GM12878 (cell line): Measurements from ENCODE around the gene ANXA10. TPM values are rescaled to one million over a fixed set of nuclear protein-coding genes. Genes with fewer than 3 reads are reported as not detected.

ENCODE experiments used
- ATAC-seq: fragments of 200-7000 bp; cut with Tn5 transposase; 3 replicates; pipeline ENCODE4 v1.9.1; 2020; ENCODE audit warnings: mild to moderate bottlenecking, moderate library complexity
- BruUV-seq: library from RNA; stranded (reverse); fragments of 400-500 nt; replicated peaks from 2 replicates; lab custom pipeline; 2021; lab: Mats Ljungman, UMichigan
- CTCF ChIA-PET: fragments of 300-600 bp; sonication (Branson Sonifier 250); formaldehyde crosslinking; extraction: SDS; loops from one replicate; lab custom pipeline; 2021; ENCODE audit warnings: inconsistent platforms; lab: Yijun Ruan, JAX
- POLR2A ChIA-PET: fragments of 350-600 bp; formaldehyde crosslinking; extraction: SDS; loops from one replicate; lab custom pipeline; 2021; ENCODE audit warnings: inconsistent platforms; lab: Charles Lee
- RAD21 ChIA-PET: fragments of 300-600 bp; sonication (Branson Sonifier 250); formaldehyde crosslinking; loops from one replicate; lab custom pipeline; 2023; ENCODE audit warnings: antibody characterized with exemption; ENCODE audit not compliant: unreplicated experiment; lab: Charles Lee
- SMC1A ChIA-PET: fragments of 300-600 bp; sonication (Branson Sonifier 250); formaldehyde crosslinking; loops from one replicate; lab custom pipeline; 2023; ENCODE audit not compliant: unreplicated experiment, uncharacterized antibody; lab: Charles Lee
- DNase-seq: peaks from one replicate; pipeline ENCODE4 v3.0.0-alpha.2; 2011; ENCODE audit warnings: low read depth, low spot score
- FAIRE-seq: peaks from 3 replicates; lab custom pipeline; 2011; peaks lifted over from hg19 to GRCh38; lab: Jason Lieb, UNC
- H2AFZ ChIP-seq: 2 replicates; pipeline ENCODE4 v1.6.0; 2011; ENCODE audit warnings: low read depth, low read length, control low read depth; ENCODE audit not compliant: control insufficient read depth
- H3K27ac ChIP-seq: 2 replicates; pipeline ENCODE4 v1.5.1; 2011; ENCODE audit warnings: control low read depth; ENCODE audit not compliant: control insufficient read depth, insufficient read depth
- H3K27me3 ChIP-seq, 2 experiments: replicated peaks in 1 of 2; 2 replicates each; pipeline versions ENCODE4 v1.6.0 to v1.6.1; 2011; ENCODE audit warnings: low read length in 1 of 2; ENCODE audit not compliant: control insufficient read depth in 2 of 2, insufficient read depth in 2 of 2
- H3K36me3 ChIP-seq, 2 experiments: 2 replicates each; pipeline ENCODE4 v1.5.1; 2011; ENCODE audit warnings: low read length in 1 of 2; ENCODE audit not compliant: control insufficient read depth in 2 of 2, insufficient read depth in 2 of 2
- H3K4me1 ChIP-seq: 2 replicates; pipeline ENCODE4 v1.6.1; 2011; ENCODE audit warnings: mild to moderate bottlenecking, low read length, moderate library complexity, mixed read lengths; ENCODE audit not compliant: control insufficient read depth, insufficient read depth
- H3K4me2 ChIP-seq: 2 replicates; pipeline ENCODE4 v1.6.0; 2011; ENCODE audit warnings: control low read depth; ENCODE audit not compliant: control insufficient read depth, insufficient read depth
- H3K4me3 ChIP-seq: fragments of 200-600 bp; sonication (generic); 2 replicates; pipeline ENCODE4 v1.5.1; 2016
- H3K79me2 ChIP-seq: 2 replicates; pipeline ENCODE4 v1.6.0; 2011; ENCODE audit warnings: low read length; ENCODE audit not compliant: control insufficient read depth, insufficient read depth
- H3K9ac ChIP-seq: 2 replicates; pipeline ENCODE4 v1.8.0; 2011; ENCODE audit warnings: low read length, control low read depth, mixed read lengths; ENCODE audit not compliant: control insufficient read depth, insufficient read depth
- H3K9me3 ChIP-seq: replicated peaks from 3 replicates; pipeline ENCODE4 v1.5.1; 2011; ENCODE audit warnings: mild to moderate bottlenecking, low read length; ENCODE audit not compliant: control insufficient read depth, insufficient read depth
- H4K20me1 ChIP-seq: 2 replicates; pipeline ENCODE4 v1.6.0; 2011; ENCODE audit not compliant: control insufficient read depth, insufficient read depth
- CBFB ChIP-seq: IDR thresholded peaks from 2 replicates; pipeline ENCODE4 v1.6.1; 2016; ENCODE audit warnings: antibody characterized with exemption, low read depth
- CHD1 ChIP-seq: IDR thresholded peaks from 2 replicates; pipeline ENCODE4 v1.6.1; 2012; ENCODE audit warnings: low read depth, low read length, improper control_type of control experiment
- CUX1 ChIP-seq: IDR thresholded peaks from 2 replicates; pipeline ENCODE4 v1.6.1; 2012; ENCODE audit warnings: improper control_type of control experiment, low read depth, low read length; ENCODE audit not compliant: insufficient replicate concordance
- HDAC2 ChIP-seq: fragments of 200-600 bp; sonication (generic); IDR thresholded peaks from 2 replicates; pipeline ENCODE4 v1.6.1; 2017
- HDGF ChIP-seq: fragments of 450-650 bp; IDR thresholded peaks from 2 replicates; pipeline ENCODE4 v1.6.1; 2016; ENCODE audit warnings: antibody characterized with exemption
- MEF2B ChIP-seq: fragments of 450-650 bp; IDR thresholded peaks from 2 replicates; pipeline ENCODE4 v1.6.1; 2018; ENCODE audit warnings: mild to moderate bottlenecking, moderate library complexity; ENCODE audit not compliant: partially characterized antibody, poor library complexity, severe bottlenecking
- NBN ChIP-seq: fragments of 450-650 bp; IDR thresholded peaks from 2 replicates; pipeline ENCODE4 v1.6.1; 2016
- NRF1 ChIP-seq: conservative IDR thresholded peaks from 2 replicates; pipeline ENCODE4 v1.6.1; 2011; ENCODE audit warnings: mild to moderate bottlenecking, low read depth, low read length, improper control_type of control experiment
- PKNOX1 ChIP-seq: fragments of 450-650 bp; IDR thresholded peaks from 2 replicates; pipeline ENCODE4 v1.6.1; 2016; ENCODE audit warnings: mild to moderate bottlenecking
- POU2F2 ChIP-seq: IDR thresholded peaks from 3 replicates; pipeline ENCODE4 v1.6.1; 2011; ENCODE audit warnings: low read depth, mild to moderate bottlenecking, low read length, borderline replicate concordance
- RAD51 ChIP-seq: fragments of 450-650 bp; IDR thresholded peaks from 2 replicates; pipeline ENCODE4 v1.6.1; 2016; ENCODE audit warnings: moderate library complexity, mild to moderate bottlenecking, inconsistent platforms
- YY1 ChIP-seq: IDR thresholded peaks from 2 replicates; pipeline ENCODE4 v1.6.1; 2011; ENCODE audit warnings: low read depth, mild to moderate bottlenecking, low read length
- WGBS: methylation state at CpG from one replicate; pipeline ENCODE4 v1.1.6; 2016; ENCODE audit warnings: low lambda C conversion rate; ENCODE audit not compliant: insufficient replicate concordance, insufficient coverage; ENCODE audit errors: missing lambda C conversion rate; 5-methylcytosine and 5-hydroxymethylcytosine counted together
- in situ Hi-C: fragments of 300-500 bp; cut with MboI; formaldehyde crosslinking; loops from 9 replicates; pipeline ENCODE4 v1.14.3; 2018; ENCODE audit warnings: mixed read lengths
- intact Hi-C: fragments of 100-400 bp; cut with micrococcal nuclease; formaldehyde crosslinking; loops from one replicate; pipeline ENCODE4 v1.14.2; 2022; ENCODE audit not compliant: unreplicated experiment
- polyA plus RNA-seq, 11 experiments: library from polyadenylated mRNA; depleted of rRNA in 4 of 11; unstranded in 6 of 11; stranded (reverse) in 5 of 11; fragments of >200 nt; fragmentation: Nextera tagmentation in 4 of 11; fragmentation: Illumina TruSeq in 1 of 11; extraction: Ambion mirVana in 4 of 11; extraction: Trizol in 1 of 11; gene quantifications; 1 replicate in 1 of 11; 2 replicates in 10 of 11; pipeline versions ENCODE4 v1.2.1 to v1.2.3, GENCODE V29; 2011 to 2016; ENCODE audit warnings: inconsistent platforms in 2 of 11, missing spikeins in 2 of 11, low read depth in 1 of 11
- total RNA-seq, 4 experiments: library from RNA; depleted of rRNA in 3 of 4; stranded (reverse); fragments of >200 nt in 3 of 4; fragmentation: Illumina TruSeq in 1 of 4; extraction: Trizol in 1 of 4; gene quantifications; 2 replicates each; pipeline versions ENCODE4 v1.2.1 to v1.2.3, GENCODE V29; 2013 to 2021

The ANXA10 gene
- total and polyA plus RNA-seq, 10 of the 15 experiments (the other 5 are each of a cell fraction or from before 2014, with no cell fraction given) = not detected

- ATAC-seq (peak; percentile 47; the same call in 2 of the 3 replicates), FAIRE-seq (no peak), DNase-seq (no peak)
- no peaks in the 10 kb centered on the region for H3K27me3 ChIP-seq
- ChIA-PET SMC1A (no interaction called here), RAD21 (no interaction called here), POLR2A (no interaction called here), CTCF (interaction anchor here (0.6 kb wide), 1 partner anchor 1841 kb away, joined by 3 read pairs; no protein-coding TSS in a partner anchor)
- no peaks in the 10 kb centered on the region for H3K9me3 ChIP-seq
- WGBS = 44% methylated on average over 6 of the region's 6 CpGs
- no peaks in the 10 kb centered on the region for H4K20me1 ChIP-seq
- H3K4me2 ChIP-seq = no peak overlapping the region
- H3K9ac ChIP-seq = no peak overlapping the region
- intact Hi-C loops = no loop called here
- H3K36me3 ChIP-seq = no peaks in the 10 kb centered on the region
- TF ChIP-seq CBFB = no peak
- TF ChIP-seq POU2F2 = no peak
- no peak for TF ChIP-seq NRF1
- TF ChIP-seq CUX1 = no peak
- TF ChIP-seq NBN = no peak
- TF ChIP-seq HDGF = no peak
- TF ChIP-seq HDAC2 = no peak
- TF ChIP-seq PKNOX1 = no peak
- TF ChIP-seq CHD1 = no peak
- TF ChIP-seq YY1 = no peak
- no peak for TF ChIP-seq MEF2B
- TF ChIP-seq RAD51 = no peak
- H2AFZ ChIP-seq = no peak overlapping the region
- no TSS peak for BruUV-seq
- H3K27ac ChIP-seq = no peak overlapping the region
- no peaks in the 10 kb centered on the region for H3K79me2 ChIP-seq
- no peak overlapping the region for H3K4me3 ChIP-seq
- in situ Hi-C loops = no loop called here
- no peaks in the 10 kb centered on the region for H3K4me1 ChIP-seq
These were observed 75.5 kb downstream of the ANXA10 start for GRCh38 chr4:168167714-168168284.
